WTC11 (cell line): ENCODE results near the gene CAMTA1. TPM values are rescaled to one million over a fixed set of nuclear protein-coding genes. Genes with fewer than 3 reads are reported as not detected.

Experiments
- ATAC-seq: fragments of 200-7000 bp; cut with Tn5 transposase; 2 replicates; pipeline ENCODE4 v1.10.0; 2021; ENCODE audit warnings: mild to moderate bottlenecking, moderate library complexity
- CTCF ChIA-PET: fragments of 300-600 bp; sonication (Branson Sonifier 250); formaldehyde crosslinking; loops from one replicate; lab custom pipeline; 2021; ENCODE audit warnings: antibody characterized with exemption; lab: Charles Lee
- POLR2A ChIA-PET: fragments of 350-600 bp; sonication (Branson Sonifier 250); formaldehyde crosslinking; loops from one replicate; lab custom pipeline; 2021; ENCODE audit warnings: antibody characterized with exemption; lab: Charles Lee
- DNase-seq: peaks from one replicate; pipeline ENCODE4 v3.0.0; 2021; ENCODE audit warnings: low spot score
- H3K27ac Mint-ChIP-seq: 2 replicates; pipeline ENCODE4 v1.8.0; 2021; ENCODE audit warnings: mixed read lengths
- H3K27me3 Mint-ChIP-seq: 2 replicates; pipeline ENCODE4 v1.8.0; 2021; ENCODE audit warnings: low read depth, mild to moderate bottlenecking, moderate library complexity, mixed read lengths
- H3K36me3 Mint-ChIP-seq: 2 replicates; pipeline ENCODE4 v1.8.0; 2021; ENCODE audit warnings: mixed read lengths
- H3K4me1 Mint-ChIP-seq: 2 replicates; pipeline ENCODE4 v1.8.0; 2022; ENCODE audit warnings: mixed read lengths
- H3K4me3 Mint-ChIP-seq: 2 replicates; pipeline ENCODE4 v1.8.0; 2021; ENCODE audit warnings: mild to moderate bottlenecking, moderate library complexity, mixed read lengths
- H3K9me3 Mint-ChIP-seq: 2 replicates; pipeline ENCODE4 v1.8.0; 2021; ENCODE audit warnings: mixed read lengths
- ATF1 ChIP-seq: sonication (generic); formaldehyde crosslinking; IDR thresholded peaks from 2 replicates; pipeline ENCODE4 v1.8.1; 2023; ENCODE audit warnings: mild to moderate bottlenecking, moderate library complexity, missing genetic modification reagents
- E2F1 ChIP-seq: sonication (generic); formaldehyde crosslinking; IDR thresholded peaks from 2 replicates; pipeline ENCODE4 v1.8.0; 2022; ENCODE audit warnings: mild to moderate bottlenecking, missing genetic modification reagents
- E2F4 ChIP-seq: sonication (generic); formaldehyde crosslinking; IDR thresholded peaks from 2 replicates; pipeline ENCODE4 v1.8.1; 2022; ENCODE audit warnings: low read depth, mild to moderate bottlenecking, moderate library complexity, missing genetic modification reagents, borderline replicate concordance
- ERG ChIP-seq: fragments of 250-450 bp; sonication (Bioruptor Pico); IDR thresholded peaks from 2 replicates; pipeline ENCODE4 v1.8.0; 2021; ENCODE audit warnings: mild to moderate bottlenecking
- ESRRA ChIP-seq: sonication (generic); formaldehyde crosslinking; IDR thresholded peaks from 2 replicates; pipeline ENCODE4 v1.8.1; 2022; ENCODE audit warnings: mild to moderate bottlenecking, missing genetic modification reagents, borderline replicate concordance
- FOXK1 ChIP-seq: sonication (generic); formaldehyde crosslinking; IDR thresholded peaks from 2 replicates; pipeline ENCODE4 v1.8.0; 2022; ENCODE audit warnings: mild to moderate bottlenecking, moderate library complexity, missing genetic modification reagents
- FOXP4 ChIP-seq: sonication (generic); formaldehyde crosslinking; IDR thresholded peaks from 2 replicates; pipeline ENCODE4 v1.8.0; 2022; ENCODE audit warnings: mild to moderate bottlenecking, missing genetic modification reagents
- GABPB1 ChIP-seq: sonication (generic); formaldehyde crosslinking; IDR thresholded peaks from 2 replicates; pipeline ENCODE4 v1.8.1; 2023; ENCODE audit warnings: mild to moderate bottlenecking, missing genetic modification reagents
- GRHL2 ChIP-seq: fragments of 250-450 bp; sonication (Bioruptor Pico); IDR thresholded peaks from 2 replicates; pipeline ENCODE4 v1.8.0; 2022; ENCODE audit warnings: mild to moderate bottlenecking, moderate library complexity; ENCODE audit not compliant: insufficient replicate concordance, severe bottlenecking
- JUN ChIP-seq: sonication (generic); formaldehyde crosslinking; IDR thresholded peaks from 2 replicates; pipeline ENCODE4 v1.8.0; 2023; ENCODE audit warnings: mild to moderate bottlenecking, missing genetic modification reagents
- MLX ChIP-seq: sonication (generic); formaldehyde crosslinking; IDR thresholded peaks from 2 replicates; pipeline ENCODE4 v1.8.1; 2023; ENCODE audit warnings: mild to moderate bottlenecking, missing genetic modification reagents, moderate library complexity
- MYBL2 ChIP-seq: sonication (generic); formaldehyde crosslinking; IDR thresholded peaks from 2 replicates; pipeline ENCODE4 v1.8.1; 2023; ENCODE audit warnings: mild to moderate bottlenecking, moderate library complexity, missing genetic modification reagents
- NFE2L1 ChIP-seq: sonication (generic); formaldehyde crosslinking; IDR thresholded peaks from 2 replicates; pipeline ENCODE4 v1.8.1; 2023; ENCODE audit warnings: missing genetic modification reagents
- OVOL2 ChIP-seq: fragments of 250-450 bp; sonication (Bioruptor Pico); IDR thresholded peaks from 2 replicates; pipeline ENCODE4 v1.9.0; 2021; ENCODE audit warnings: mild to moderate bottlenecking, borderline replicate concordance
- SOX15 ChIP-seq: fragments of 250-450 bp; sonication (Bioruptor Pico); IDR thresholded peaks from 2 replicates; pipeline ENCODE4 v1.9.0; 2021; ENCODE audit warnings: mild to moderate bottlenecking
- STAT6 ChIP-seq: sonication (generic); formaldehyde crosslinking; conservative IDR thresholded peaks from 2 replicates; pipeline ENCODE4 v1.8.1; 2023; ENCODE audit warnings: mild to moderate bottlenecking, low read depth, missing genetic modification reagents, moderate library complexity
- TEAD4 ChIP-seq: sonication (generic); formaldehyde crosslinking; IDR thresholded peaks from 2 replicates; pipeline ENCODE4 v1.8.0; 2022; ENCODE audit warnings: mild to moderate bottlenecking, missing genetic modification reagents
- ZMAT4 ChIP-seq: fragments of 250-450 bp; sonication (Bioruptor Pico); IDR thresholded peaks from 2 replicates; pipeline ENCODE4 v1.9.0; 2021; ENCODE audit warnings: mild to moderate bottlenecking
- ZNF232 ChIP-seq: sonication (generic); formaldehyde crosslinking; IDR thresholded peaks from 2 replicates; pipeline ENCODE4 v1.8.0; 2022; ENCODE audit warnings: mild to moderate bottlenecking, missing genetic modification reagents
- ZNF263 ChIP-seq: sonication (generic); formaldehyde crosslinking; IDR thresholded peaks from 2 replicates; pipeline ENCODE4 v1.8.1; 2022; ENCODE audit warnings: low read depth, mild to moderate bottlenecking, moderate library complexity, missing genetic modification reagents
- ZNF425 ChIP-seq: fragments of 250-450 bp; sonication (Bioruptor Pico); conservative IDR thresholded peaks from 2 replicates; pipeline ENCODE4 v1.9.0; 2021; ENCODE audit warnings: mild to moderate bottlenecking
- ZSCAN18 ChIP-seq: fragments of 250-450 bp; sonication (Bioruptor Pico); IDR thresholded peaks from 2 replicates; pipeline ENCODE4 v2.1.2; 2022; ENCODE audit warnings: mild to moderate bottlenecking, moderate library complexity
- total RNA-seq: library from RNA; stranded (reverse); gene quantifications from 3 replicates; pipeline ENCODE4 v1.2.3, GENCODE V29; 2021

The CAMTA1 gene
- total RNA-seq, 1 experiment from 2014 or later, result 86.4 TPM

GRCh38 chr1:7632176-7632575 is 846.9 kb downstream of the CAMTA1 start:
- no peak for TF ChIP-seq JUN (CRISPR knock-in tag)
- no peak for TF ChIP-seq ZNF425
- TF ChIP-seq GABPB1 (CRISPR knock-in tag), result no peak
- TF ChIP-seq ZSCAN18 (CRISPR knock-in tag), result no peak
- no peak for TF ChIP-seq ZMAT4
- no peak for TF ChIP-seq ATF1 (CRISPR knock-in tag)
- TF ChIP-seq MYBL2 (CRISPR knock-in tag), result no peak
- TF ChIP-seq ZNF232 (CRISPR knock-in tag), result no peak
- TF ChIP-seq OVOL2 (CRISPR knock-in tag), result no peak
- no peak for TF ChIP-seq E2F4 (CRISPR knock-in tag)
- TF ChIP-seq TEAD4 (CRISPR knock-in tag), result no peak
- H3K9me3 Mint-ChIP-seq, result no peaks in the 10 kb centered on the region
- DNase-seq (no peak), ATAC-seq (no peak)
- H3K27ac Mint-ChIP-seq, result no peak overlapping the region
- no peaks in the 10 kb centered on the region for H3K36me3 Mint-ChIP-seq
- no peak overlapping the region for H3K4me3 Mint-ChIP-seq
- ChIA-PET POLR2A (no interaction called here), CTCF (interaction anchor here (1.0 to 1.8 kb wide), 4 partner anchors 9 to 71 kb away, joined by 4 to 6 read pairs (median 5); no protein-coding TSS in a partner anchor)
- no peaks in the 10 kb centered on the region for H3K27me3 Mint-ChIP-seq
- 0 out of 2 replicates have a peak, but pooled peaks cover 4% of the 10 kb centered on the region for H3K4me1 Mint-ChIP-seq

GRCh38 chr1:7632681-7633080 is 847.4 kb downstream of the CAMTA1 start:
- Mint-ChIP-seq H3K4me1 (0 out of 2 replicates have a peak, but pooled peaks cover 4% of the 10 kb centered on the region), H3K9me3 (no peaks in the 10 kb centered on the region)
- no peak for ATAC-seq
- TF ChIP-seq FOXP4 (CRISPR knock-in tag) (no peak), GRHL2 (no peak), ZNF263 (CRISPR knock-in tag) (no peak), STAT6 (CRISPR knock-in tag) (no peak), FOXK1 (CRISPR knock-in tag) (no peak), MYBL2 (CRISPR knock-in tag) (no peak), SOX15 (no peak), E2F1 (no peak), ERG (CRISPR knock-in tag) (no peak), NFE2L1 (CRISPR knock-in tag) (no peak), ESRRA (CRISPR knock-in tag) (no peak), MLX (no peak)

More at GRCh38 chr1:7632681-7633080, 847.4 kb downstream of the CAMTA1 start:
- no peaks in the 10 kb centered on the region for H3K36me3 Mint-ChIP-seq
- H3K27ac Mint-ChIP-seq, result no peak overlapping the region
- no peaks in the 10 kb centered on the region for H3K27me3 Mint-ChIP-seq
- POLR2A ChIA-PET, result no interaction called here
- H3K4me3 Mint-ChIP-seq, result no peak overlapping the region
- CTCF ChIA-PET, result interaction anchor here (1.0 to 1.8 kb wide), 4 partner anchors 9 to 71 kb away, joined by 4 to 6 read pairs (median 5); no protein-coding TSS in a partner anchor
- DNase-seq, result no peak
